Neural cell (in vitro differentiated cells): ENCODE results near the gene ACIN1. TPM values are rescaled to one million over a fixed set of nuclear protein-coding genes. Genes with fewer than 3 reads are reported as not detected.

Experiments
- H2AFZ ChIP-seq: fragments of 200-600, 300-800 bp; sonication (generic), shearing (Covaris generic); 2 replicates; pipeline ENCODE4 v1.6.0; 2014; ENCODE audit warnings: low read depth, mild to moderate bottlenecking, antibody characterized with exemption, low read length, moderate library complexity
- H3F3A ChIP-seq: fragments of 200-600 bp; shearing (Covaris generic); 2 replicates; pipeline ENCODE4 v1.6.1; 2016; ENCODE audit warnings: mild to moderate bottlenecking, moderate library complexity, mixed read lengths, antibody characterized with exemption, low read length; ENCODE audit not compliant: insufficient read depth, poor library complexity, severe bottlenecking
- H3K27ac ChIP-seq: fragments of 200-600, 300-800 bp; sonication (generic), shearing (Covaris generic); 2 replicates; pipeline ENCODE4 v1.5.1; 2014; ENCODE audit warnings: mild to moderate bottlenecking, low read length, moderate library complexity
- H3K27me3 ChIP-seq: fragments of 300-800, 200-600 bp; sonication (generic), shearing (Covaris generic); 2 replicates; pipeline ENCODE4 v1.6.0; 2014; ENCODE audit warnings: mild to moderate bottlenecking, low read depth, low read length, moderate library complexity; ENCODE audit not compliant: insufficient read depth
- H3K36me3 ChIP-seq: fragments of 300-800, 200-600 bp; sonication (generic), shearing (Covaris generic); 2 replicates; pipeline ENCODE4 v1.5.1; 2014; ENCODE audit warnings: mild to moderate bottlenecking, antibody characterized with exemption, low read length, moderate library complexity; ENCODE audit not compliant: insufficient read depth
- H3K4me2 ChIP-seq: fragments of 300-800, 200-600 bp; sonication (generic), shearing (Covaris generic); 2 replicates; pipeline ENCODE4 v1.6.0; 2014; ENCODE audit warnings: mild to moderate bottlenecking, low read length
- H3K4me3 ChIP-seq: fragments of 300-800, 200-600 bp; sonication (generic), shearing (Covaris generic); 2 replicates; pipeline ENCODE4 v1.5.1; 2014; ENCODE audit warnings: mild to moderate bottlenecking, low read length, moderate library complexity
- H3K79me2 ChIP-seq: fragments of 200-600 bp; shearing (Covaris generic); replicated peaks from 2 replicates; pipeline ENCODE4 v1.6.0; 2014; ENCODE audit warnings: mild to moderate bottlenecking, low read length, moderate library complexity; ENCODE audit not compliant: insufficient read depth
- H3K9ac ChIP-seq: fragments of 300-800, 200-600 bp; sonication (generic), shearing (Covaris generic); 2 replicates; pipeline ENCODE4 v1.6.1; 2016; ENCODE audit warnings: mild to moderate bottlenecking, low read length, mixed read lengths
- H3K9me2 ChIP-seq: fragments of 200-600 bp; shearing (Covaris generic); 2 replicates; pipeline ENCODE4 v1.6.1; 2016; ENCODE audit warnings: mild to moderate bottlenecking, low read length, mixed read lengths; ENCODE audit not compliant: insufficient read depth
- H3K9me3 ChIP-seq: fragments of 200-600, 300-800 bp; sonication (generic), shearing (Covaris generic); 2 replicates; pipeline ENCODE4 v1.6.1; 2016; ENCODE audit warnings: mild to moderate bottlenecking, mixed run types, low read length, moderate library complexity, mixed read lengths
- H4K20me1 ChIP-seq: fragments of 200-600 bp; shearing (Covaris generic); 2 replicates; pipeline ENCODE4 v1.6.1; 2016; ENCODE audit warnings: mild to moderate bottlenecking, mixed run types; ENCODE audit not compliant: insufficient read depth
- CTCF ChIP-seq: fragments of 450-650 bp; IDR thresholded peaks from 2 replicates; pipeline ENCODE4 v1.5.1; 2014; ENCODE audit warnings: antibody characterized with exemption, mild to moderate bottlenecking, moderate library complexity; ENCODE audit not compliant: poor library complexity, severe bottlenecking
- EP300 ChIP-seq: fragments of 450-650 bp; conservative IDR thresholded peaks from 2 replicates; pipeline ENCODE4 v1.6.1; 2014; ENCODE audit warnings: antibody characterized with exemption, mild to moderate bottlenecking, moderate library complexity; ENCODE audit not compliant: poor library complexity, severe bottlenecking
- EZH2 ChIP-seq: fragments of 200-600, 300-800 bp; shearing (Covaris generic), sonication (generic); IDR thresholded peaks from 2 replicates; pipeline ENCODE4 v1.6.1; 2014; ENCODE audit warnings: antibody characterized with exemption, low read length, borderline replicate concordance, mild to moderate bottlenecking; ENCODE audit not compliant: insufficient read depth, poor library complexity, severe bottlenecking
- MXI1 ChIP-seq: fragments of 450-650 bp; conservative IDR thresholded peaks from 2 replicates; pipeline ENCODE4 v1.6.1; 2014; ENCODE audit warnings: antibody characterized with exemption, mild to moderate bottlenecking; ENCODE audit not compliant: poor library complexity, severe bottlenecking
- POLR2AphosphoS5 ChIP-seq: IDR thresholded peaks from 2 replicates; pipeline ENCODE4 v1.6.1; 2012
- RAD21 ChIP-seq: fragments of 450-650 bp; conservative IDR thresholded peaks from 2 replicates; pipeline ENCODE4 v1.6.1; 2014; ENCODE audit warnings: antibody characterized with exemption, mild to moderate bottlenecking, moderate library complexity
- REST ChIP-seq: IDR thresholded peaks from 2 replicates; pipeline ENCODE4 v1.6.1; 2012; ENCODE audit warnings: borderline replicate concordance
- SMC3 ChIP-seq: fragments of 450-650 bp; conservative IDR thresholded peaks from 2 replicates; pipeline ENCODE4 v1.6.1; 2014; ENCODE audit warnings: antibody characterized with exemption, mild to moderate bottlenecking, moderate library complexity; ENCODE audit not compliant: poor library complexity
- TAF1 ChIP-seq: IDR thresholded peaks from 2 replicates; pipeline ENCODE4 v1.6.1; 2012; ENCODE audit warnings: low read depth
- polyA plus RNA-seq: library from polyadenylated mRNA; depleted of rRNA; stranded (reverse); fragments of >200 nt; gene quantifications from 2 replicates; pipeline ENCODE4 v1.2.3, GENCODE V29; 2014

ACIN1 gene
- polyA plus RNA-seq, 1 donor from 2014 or later: 143 TPM

- Histone ChIP-seq H3K27ac (no peak overlapping the region), H3K9me3 (no peaks in the 10 kb centered on the region), H3K27me3 (no peaks in the 10 kb centered on the region), H3K9ac (no peak overlapping the region), H2AFZ (no peak overlapping the region), H3F3A (no peaks in the 10 kb centered on the region), H3K36me3 (no peaks in the 10 kb centered on the region), H4K20me1 (no peaks in the 10 kb centered on the region), H3K9me2 (no peaks in the 10 kb centered on the region), H3K79me2 (peaks cover 19% of the 10 kb centered on the region), H3K4me3 (no peak overlapping the region), H3K4me2 (no peak overlapping the region)
- no peak for TF ChIP-seq MXI1
- no peak for TF ChIP-seq CTCF
- no peak for TF ChIP-seq EP300
- no peak for TF ChIP-seq REST
- TF ChIP-seq POLR2AphosphoS5: no peak
- no peak for TF ChIP-seq SMC3
- TF ChIP-seq EZH2: no peak
- no peak for TF ChIP-seq TAF1
- TF ChIP-seq RAD21: no peak
Measured at GRCh38 chr14:23099212-23099861, 4.4 kb upstream of the ACIN1 start.

GRCh38 chr14:23097786-23098185, 2.9 kb upstream of the ACIN1 start:
- H3K4me3 ChIP-seq: no peak overlapping the region
- H3K27ac ChIP-seq: no peak overlapping the region
- no peaks in the 10 kb centered on the region for H4K20me1 ChIP-seq
- H3K9me3 ChIP-seq: no peaks in the 10 kb centered on the region
- no peak for TF ChIP-seq REST
- TF ChIP-seq TAF1: no peak
- TF ChIP-seq CTCF: no peak
- TF ChIP-seq RAD21: no peak
- TF ChIP-seq MXI1: no peak
- no peak for TF ChIP-seq SMC3
- TF ChIP-seq EZH2: no peak
- TF ChIP-seq POLR2AphosphoS5: no peak
- no peak for TF ChIP-seq EP300
- no peak overlapping the region for H3K4me2 ChIP-seq
- no peaks in the 10 kb centered on the region for H3K9me2 ChIP-seq
- no peak overlapping the region for H3K9ac ChIP-seq
- peaks cover 34% of the 10 kb centered on the region for H3K79me2 ChIP-seq
- H3K27me3 ChIP-seq: no peaks in the 10 kb centered on the region
- H3F3A ChIP-seq: no peaks in the 10 kb centered on the region
- H3K36me3 ChIP-seq: no peaks in the 10 kb centered on the region
- no peak overlapping the region for H2AFZ ChIP-seq
